Vagina (tissue), 2 donors: ENCODE measurements around the gene PDIA5. TPM values are rescaled to one million over a fixed set of nuclear protein-coding genes. Genes with fewer than 3 reads are reported as not detected.
"Not testable (repeated sequence)": the region's sequence is repeated elsewhere in the genome, so short reads cannot be mapped to it uniquely, and the experiment has no call there.

Experiments used
- DNase-seq, 2 donors: peaks; one replicate each; pipeline ENCODE4 v3.0.0-alpha.2; 2017; ENCODE audit errors: extremely low spot score in 2 of 2
- H3K27ac ChIP-seq: fragments of 200-600 bp; sonication (generic); one replicate; pipeline ENCODE4 v1.5.1; 2019
- H3K27me3 ChIP-seq: fragments of 200-600 bp; sonication (generic); one replicate; pipeline ENCODE4 v1.5.1; 2019
- H3K36me3 ChIP-seq, 2 donors: fragments of 200-600 bp; sonication (generic); one replicate each; pipeline ENCODE4 v1.5.1; 2017 to 2019
- H3K4me1 ChIP-seq: fragments of 200-600 bp; sonication (generic); one replicate; pipeline ENCODE4 v1.5.1; 2019
- H3K4me3 ChIP-seq, 2 donors: fragments of 200-600 bp; sonication (generic); 1 replicate in 1 of 2; 2 replicates in 1 of 2; pipeline ENCODE4 v1.5.1; 2016 to 2019
- H3K9me3 ChIP-seq: fragments of 200-600 bp; sonication (generic); one replicate; pipeline ENCODE4 v1.5.1; 2019
- CTCF ChIP-seq, 3 experiments: fragments of 450-650 bp in 2 of 3; fragments of 200-600 bp in 1 of 3; sonication (generic) in 1 of 3; IDR thresholded peaks; one replicate each; pipeline ENCODE4 v1.5.1; 2017 to 2019; ENCODE audit warnings: antibody characterized with exemption in 3 of 3, mild to moderate bottlenecking in 2 of 3, moderate library complexity in 2 of 3
- POLR2A ChIP-seq, 2 donors: fragments of 450-650 bp; IDR thresholded peaks; one replicate each; pipeline ENCODE4 v1.6.1; 2017; ENCODE audit warnings: antibody characterized with exemption in 2 of 2, mild to moderate bottlenecking in 2 of 2, moderate library complexity in 2 of 2
- POLR2AphosphoS5 ChIP-seq, 2 donors: sonication (generic); formaldehyde crosslinking; IDR thresholded peaks; one replicate each; pipeline ENCODE4 v1.9.0; 2017; ENCODE audit warnings: antibody characterized with exemption in 2 of 2, mild to moderate bottlenecking in 2 of 2, low read depth in 1 of 2; ENCODE audit not compliant: insufficient read depth in 1 of 2
- intact Hi-C: fragments of 100-400 bp; cut with DNase I; formaldehyde crosslinking; loops from one replicate; pipeline ENCODE4 v1.15.1; 2023
- total RNA-seq: library from RNA; depleted of rRNA; stranded (reverse); fragments of >200 nt; gene quantifications from one replicate; pipeline ENCODE4 v1.2.3, GENCODE V29; 2016

Gene PDIA5
- total RNA-seq, 1 donor from 2014 or later: 18.9 TPM

GRCh38 chr3:123110976-123111615 is 44.3 kb downstream of the PDIA5 start:
- no peaks in the 10 kb centered on the region for H3K4me1 ChIP-seq
- no peak for TF ChIP-seq POLR2A (IDR thresholded peaks at IDR 0.05)
- no peak for TF ChIP-seq POLR2AphosphoS5 (IDR thresholded peaks at IDR 0.05; ENCODE audit: insufficient read depth in 1 of 2, low read depth in 1 of 2)
- no peak for TF ChIP-seq CTCF (IDR thresholded peaks at IDR 0.05)
- H3K9me3 ChIP-seq: no peaks in the 10 kb centered on the region
- no peaks in the 10 kb centered on the region for H3K27me3 ChIP-seq
- no peak for DNase-seq
- peaks cover 0 to 27% of the 10 kb centered on the region in 2 donors for H3K36me3 ChIP-seq
- H3K4me3 ChIP-seq: no peak overlapping the region
- intact Hi-C loops: no loop called here
- H3K27ac ChIP-seq: no peak overlapping the region

DNA sequence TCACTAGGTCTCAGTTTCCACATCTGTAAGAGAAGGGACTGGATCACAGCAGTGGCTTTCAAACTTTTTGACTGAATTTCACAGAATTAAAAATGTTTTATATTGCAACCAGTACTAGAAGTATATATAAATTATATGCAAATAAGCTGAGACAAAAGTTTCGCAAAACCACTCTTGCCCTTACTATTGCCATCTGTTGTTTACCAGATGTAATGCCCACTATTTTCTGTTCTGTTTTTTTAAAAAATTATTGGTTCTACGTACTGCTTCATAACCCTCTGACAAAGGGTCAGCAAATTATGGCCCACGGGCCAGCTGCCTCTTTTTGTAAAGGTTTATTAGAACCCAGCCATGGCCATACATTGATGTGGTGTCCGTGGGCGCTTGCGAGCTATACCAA is 44.8 kb downstream of the PDIA5 start:
- Histone ChIP-seq H3K27me3 (no peaks in the 10 kb centered on the region), H3K9me3 (no peaks in the 10 kb centered on the region), H3K4me3 (no peak overlapping the region), H3K4me1 (no peaks in the 10 kb centered on the region), H3K27ac (no peak overlapping the region), H3K36me3 (peaks cover 0 to 24% of the 10 kb centered on the region in 2 donors)
- TF ChIP-seq CTCF (IDR thresholded peaks at IDR 0.05): no peak
- TF ChIP-seq POLR2A (IDR thresholded peaks at IDR 0.05): no peak
- TF ChIP-seq POLR2AphosphoS5 (IDR thresholded peaks at IDR 0.05; ENCODE audit: insufficient read depth in 1 of 2, low read depth in 1 of 2): no peak
- intact Hi-C loops: no loop called here
- DNase-seq: no peak

GRCh38 chr3:123112232-123112631 is 45.4 kb downstream of the PDIA5 start:
- intact Hi-C loops: no loop called here
- peaks cover 0 to 22% of the 10 kb centered on the region in 2 donors for H3K36me3 ChIP-seq
- DNase-seq: no peak

DNA sequence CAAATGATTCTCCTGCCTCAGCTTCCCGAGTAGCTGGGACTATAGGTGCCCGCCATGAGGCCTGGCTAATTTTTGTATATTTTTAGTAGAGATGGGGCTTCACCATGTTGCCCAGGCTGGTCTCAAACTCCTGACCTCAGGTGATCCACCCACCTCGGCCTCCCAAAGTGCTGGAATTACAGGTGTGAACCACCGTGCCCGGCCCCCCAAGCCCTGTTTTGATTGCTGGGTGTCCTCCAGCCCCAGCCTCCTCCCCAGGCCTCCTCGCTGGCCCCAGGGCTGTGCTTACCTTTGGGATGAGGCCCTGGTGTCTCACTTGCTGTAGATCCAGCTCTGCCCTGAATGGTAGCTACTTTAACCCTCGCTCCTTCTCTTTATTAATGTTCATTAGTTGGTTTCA is 45.8 kb downstream of the PDIA5 start:
- H3K36me3 ChIP-seq: peaks cover 0 to 21% of the 10 kb centered on the region in 2 donors
- intact Hi-C loops, H3K4me3 ChIP-seq, H3K27me3 ChIP-seq, H3K4me1 ChIP-seq, H3K9me3 ChIP-seq, H3K27ac ChIP-seq, DNase-seq: not testable (repeated sequence)

More at GRCh38 chr3:123112232-123112631, 45.4 kb downstream of the PDIA5 start:
- no peak overlapping the region for H3K27ac ChIP-seq
- TF ChIP-seq POLR2AphosphoS5 (IDR thresholded peaks at IDR 0.05; ENCODE audit: insufficient read depth in 1 of 2, low read depth in 1 of 2): no peak
- TF ChIP-seq POLR2A (IDR thresholded peaks at IDR 0.05): no peak
- TF ChIP-seq CTCF (IDR thresholded peaks at IDR 0.05): no peak
- no peaks in the 10 kb centered on the region for H3K9me3 ChIP-seq
- no peak overlapping the region for H3K4me3 ChIP-seq
- no peaks in the 10 kb centered on the region for H3K27me3 ChIP-seq
- no peaks in the 10 kb centered on the region for H3K4me1 ChIP-seq

- TF ChIP-seq CTCF (IDR thresholded peaks at IDR 0.05) (no peak), POLR2A (IDR thresholded peaks at IDR 0.05) (no peak), POLR2AphosphoS5 (IDR thresholded peaks at IDR 0.05; ENCODE audit: insufficient read depth in 1 of 2, low read depth in 1 of 2) (no peak)
- no peak for DNase-seq
- no peaks in the 10 kb centered on the region for H3K9me3 ChIP-seq
- H3K36me3 ChIP-seq: peaks cover 0 to 27% of the 10 kb centered on the region in 2 donors
- no peak overlapping the region for H3K4me3 ChIP-seq
- no peaks in the 10 kb centered on the region for H3K27me3 ChIP-seq
- H3K27ac ChIP-seq: no peak overlapping the region
- intact Hi-C loops: no loop called here
- H3K4me1 ChIP-seq: no peaks in the 10 kb centered on the region
Observed at GRCh38 chr3:123113889-123114450, 47.1 kb downstream of the PDIA5 start.
